Fibroblast of lung (primary cell): ENCODE results near the gene PER1.

Experiments used
- EZH2 ChIP-seq: IDR thresholded peaks from 2 replicates; pipeline ENCODE4 v1.5.1; 2012; ENCODE audit warnings: low read length, control low read depth, mild to moderate bottlenecking; ENCODE audit errors: missing control alignments
- TF ChIP-seq, protein P1 (sequence below), 2 donors: IDR thresholded peaks in 1 of 2; conservative IDR thresholded peaks in 1 of 2; 1 replicate in 1 of 2; 2 replicates in 1 of 2; pipeline ENCODE4 v1.5.1; 2011 to 2012; ENCODE audit warnings: low read length in 2 of 2, control low read depth in 1 of 2, inconsistent platforms in 1 of 2, low read depth in 1 of 2, mild to moderate bottlenecking in 1 of 2

DNA sequence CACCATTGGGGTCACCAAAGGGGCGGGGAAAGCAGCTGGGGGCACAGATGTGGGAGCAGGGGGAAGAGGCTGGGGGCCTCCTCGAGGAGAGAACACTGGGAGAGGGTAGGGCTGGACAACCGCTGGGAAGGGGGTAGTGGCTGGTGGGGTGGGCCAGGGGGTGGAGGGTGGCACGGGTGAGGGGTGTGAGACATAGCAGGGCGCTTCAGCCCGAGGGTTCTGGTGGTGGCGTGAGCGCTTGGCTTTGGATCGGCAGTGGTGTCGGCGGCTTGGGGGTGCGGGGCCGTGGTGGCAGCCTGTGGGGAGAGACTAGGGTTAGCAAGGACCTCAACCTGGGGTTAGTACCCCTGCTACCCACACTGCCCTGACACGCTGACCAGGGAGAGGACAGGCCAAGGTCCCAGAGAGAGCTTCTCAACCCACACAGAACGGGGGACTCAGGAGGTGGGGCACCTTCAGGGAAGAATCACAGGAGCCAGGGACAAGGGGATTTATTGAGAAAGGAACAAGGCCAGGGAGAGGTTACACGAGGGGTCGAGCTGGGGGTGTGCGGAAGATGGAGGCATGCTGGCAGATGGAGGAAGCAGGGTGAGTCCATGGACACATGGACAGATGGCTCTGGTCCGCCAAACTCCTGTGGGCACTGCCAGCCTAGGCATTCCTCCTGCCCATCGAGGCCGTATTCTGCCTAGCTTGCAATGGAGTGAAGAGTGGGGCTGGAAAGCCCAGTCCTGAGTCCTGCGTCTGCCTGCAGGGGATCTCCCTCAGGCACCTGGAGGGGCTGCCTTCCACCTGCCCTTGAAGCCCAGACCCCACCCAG lies 8.4 kb downstream of the PER1 start:
- no peak for TF ChIP-seq EZH2
- TF ChIP-seq, protein P1, sequence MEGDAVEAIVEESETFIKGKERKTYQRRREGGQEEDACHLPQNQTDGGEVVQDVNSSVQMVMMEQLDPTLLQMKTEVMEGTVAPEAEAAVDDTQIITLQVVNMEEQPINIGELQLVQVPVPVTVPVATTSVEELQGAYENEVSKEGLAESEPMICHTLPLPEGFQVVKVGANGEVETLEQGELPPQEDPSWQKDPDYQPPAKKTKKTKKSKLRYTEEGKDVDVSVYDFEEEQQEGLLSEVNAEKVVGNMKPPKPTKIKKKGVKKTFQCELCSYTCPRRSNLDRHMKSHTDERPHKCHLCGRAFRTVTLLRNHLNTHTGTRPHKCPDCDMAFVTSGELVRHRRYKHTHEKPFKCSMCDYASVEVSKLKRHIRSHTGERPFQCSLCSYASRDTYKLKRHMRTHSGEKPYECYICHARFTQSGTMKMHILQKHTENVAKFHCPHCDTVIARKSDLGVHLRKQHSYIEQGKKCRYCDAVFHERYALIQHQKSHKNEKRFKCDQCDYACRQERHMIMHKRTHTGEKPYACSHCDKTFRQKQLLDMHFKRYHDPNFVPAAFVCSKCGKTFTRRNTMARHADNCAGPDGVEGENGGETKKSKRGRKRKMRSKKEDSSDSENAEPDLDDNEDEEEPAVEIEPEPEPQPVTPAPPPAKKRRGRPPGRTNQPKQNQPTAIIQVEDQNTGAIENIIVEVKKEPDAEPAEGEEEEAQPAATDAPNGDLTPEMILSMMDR (conservative IDR thresholded peaks at IDR 0.05 in 1 of 2, IDR thresholded peaks at IDR 0.05 in 1 of 2; ENCODE audit: low read depth in 1 of 2, low read length in 2 of 2) = no peak
